CD4-positive, alpha-beta T cell (primary cell): ENCODE data around the gene TMEM120A. TPM values are rescaled to one million over a fixed set of nuclear protein-coding genes. Genes with fewer than 3 reads are reported as not detected.

ENCODE experiments used
- ATAC-seq: fragments of 200-7000 bp; cut with Tn5 transposase; one replicate; pipeline ENCODE4 v1.10.0; 2022; ENCODE audit warnings: mild to moderate bottlenecking; ENCODE audit not compliant: poor library complexity
- CTCF ChIA-PET: fragments of 350-600 bp; sonication (Branson Sonifier 250); formaldehyde crosslinking; loops from one replicate; lab custom pipeline; 2021; ENCODE audit warnings: antibody characterized with exemption, inconsistent platforms; lab: Charles Lee
- POLR2A ChIA-PET: fragments of 350-600 bp; sonication (Branson Sonifier 250); formaldehyde crosslinking; loops from one replicate; lab custom pipeline; 2021; ENCODE audit warnings: antibody characterized with exemption, inconsistent platforms; lab: Charles Lee
- DNase-seq, 14 experiments: peaks; one replicate each; pipeline ENCODE4 v3.0.0-alpha.2; 2013 to 2020; ENCODE audit warnings: mixed read lengths in 2 of 14
- H3K27ac ChIP-seq, 2 donors: one replicate each; pipeline versions ENCODE4 v1.5.1 to v1.7.0; 2013; ENCODE audit warnings: low read length in 2 of 2, low read depth in 1 of 2, mild to moderate bottlenecking in 1 of 2
- H3K27me3 ChIP-seq, 2 experiments: 1 replicate in 1 of 2; 2 replicates in 1 of 2; pipeline versions ENCODE4 v1.6.1 to v1.7.0; 2013; ENCODE audit warnings: low read length in 2 of 2, control low read depth in 1 of 2, mild to moderate bottlenecking in 1 of 2, moderate library complexity in 1 of 2; ENCODE audit not compliant: insufficient read depth in 2 of 2, control insufficient read depth in 1 of 2
- H3K36me3 ChIP-seq: one replicate; pipeline ENCODE4 v1.6.1; 2013; ENCODE audit warnings: low read length, control low read depth; ENCODE audit not compliant: insufficient read depth
- H3K4me1 ChIP-seq: one replicate; pipeline ENCODE4 v1.6.1; 2013; ENCODE audit warnings: low read length, control low read depth; ENCODE audit not compliant: insufficient read depth
- H3K4me3 ChIP-seq: one replicate; pipeline ENCODE4 v1.5.1; 2013; ENCODE audit warnings: mild to moderate bottlenecking, low read length, moderate library complexity
- H3K9me3 ChIP-seq, 2 experiments: 1 replicate in 1 of 2; 2 replicates in 1 of 2; pipeline versions ENCODE4 v1.6.1 to v1.7.0; 2013; ENCODE audit warnings: low read length in 2 of 2, mild to moderate bottlenecking in 2 of 2, control low read depth in 1 of 2, moderate library complexity in 1 of 2; ENCODE audit not compliant: control insufficient read depth in 1 of 2, insufficient read depth in 1 of 2
- H3K27ac Mint-ChIP-seq: one replicate; pipeline ENCODE4 v1.8.0; 2020; ENCODE audit warnings: mixed read lengths
- H3K27me3 Mint-ChIP-seq: one replicate; pipeline ENCODE4 v1.8.0; 2021; ENCODE audit warnings: mixed read lengths
- H3K36me3 Mint-ChIP-seq: one replicate; pipeline ENCODE4 v1.8.0; 2021; ENCODE audit warnings: low read depth, mixed read lengths
- H3K4me1 Mint-ChIP-seq: one replicate; pipeline ENCODE4 v1.8.0; 2021; ENCODE audit warnings: low read depth, mixed read lengths
- H3K4me3 Mint-ChIP-seq: one replicate; pipeline ENCODE4 v1.8.0; 2020; ENCODE audit warnings: mild to moderate bottlenecking, mixed read lengths
- H3K9me3 Mint-ChIP-seq: one replicate; pipeline ENCODE4 v1.8.0; 2020; ENCODE audit warnings: mixed read lengths
- intact Hi-C, 2 experiments: fragments of 100-400 bp; cut with DNase I in 1 of 2; cut with micrococcal nuclease in 1 of 2; formaldehyde crosslinking; loops; one replicate each; pipeline versions ENCODE4 v1.15.1 to v1.9.0; 2023 to 2025; cut with DNase I, micrococcal nuclease
- total RNA-seq, 174 experiments: library from RNA in 2 of 174; stranded (reverse) in 2 of 174; gene quantifications; one replicate each; pipeline ENCODE4 v1.2.3 and lab custom pipeline; 2021 to 2026
- TF ChIP-seq, protein P1 (sequence below): fragments of 200-600 bp; IDR thresholded peaks from one replicate; pipeline ENCODE4 v1.8.0; 2022; ENCODE audit warnings: antibody characterized with exemption, mild to moderate bottlenecking

The TMEM120A gene
- total RNA-seq, 2 experiments from 2014 or later = 10.0 to 10.8 TPM

DNA sequence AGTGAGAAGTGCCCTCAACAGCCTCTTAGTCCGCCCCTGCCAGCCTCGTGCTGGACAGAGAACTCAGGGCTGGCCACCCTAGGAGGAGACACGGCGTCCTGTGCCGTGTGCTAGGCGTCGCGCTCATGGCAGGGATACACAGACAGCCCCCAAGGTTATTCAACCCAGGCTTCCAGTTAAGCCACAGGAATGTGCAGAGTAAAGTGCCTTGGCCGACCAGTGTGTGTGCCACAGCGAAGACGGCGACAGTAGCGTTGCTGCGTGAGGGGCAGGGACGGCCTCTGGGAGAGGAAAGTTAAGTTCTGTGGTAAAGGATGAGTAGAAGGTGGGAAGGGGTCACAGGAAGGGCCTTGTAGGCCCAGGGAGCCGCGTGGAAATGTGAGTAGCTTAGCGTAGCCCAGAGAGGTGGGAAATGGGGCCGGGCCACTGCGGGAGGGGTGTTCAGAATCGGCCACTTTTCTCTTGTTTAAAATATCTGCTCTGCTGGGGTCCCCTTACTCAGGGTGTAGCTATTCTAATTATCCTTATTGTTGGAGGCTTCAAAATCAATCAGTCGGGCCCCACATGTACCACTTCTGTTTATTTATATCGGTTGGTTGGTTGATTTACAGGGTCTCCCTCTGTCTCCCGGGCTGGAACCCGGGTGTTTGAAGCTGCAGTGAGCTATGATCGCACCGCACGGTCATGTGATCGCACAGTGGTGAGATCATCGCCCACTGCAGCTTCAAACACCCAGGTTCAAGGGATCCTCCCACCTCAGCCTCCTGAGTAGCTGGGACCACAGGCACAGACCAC lies 24.5 kb downstream of the TMEM120A start:
- H3K27ac Mint-ChIP-seq = no peak overlapping the region
- POLR2A ChIA-PET = no interaction called here
- no peak overlapping the region for H3K27ac ChIP-seq
- H3K36me3 Mint-ChIP-seq = peaks cover 42% of the 10 kb centered on the region
- no peak overlapping the region for H3K4me3 Mint-ChIP-seq
- ATAC-seq (no peak), DNase-seq (no peak)
- no peaks in the 10 kb centered on the region for H3K4me1 ChIP-seq
- intact Hi-C loops = no loop called here
- CTCF ChIA-PET = no interaction called here
- peaks cover 25% of the 10 kb centered on the region for H3K36me3 ChIP-seq
- TF ChIP-seq, protein P1, sequence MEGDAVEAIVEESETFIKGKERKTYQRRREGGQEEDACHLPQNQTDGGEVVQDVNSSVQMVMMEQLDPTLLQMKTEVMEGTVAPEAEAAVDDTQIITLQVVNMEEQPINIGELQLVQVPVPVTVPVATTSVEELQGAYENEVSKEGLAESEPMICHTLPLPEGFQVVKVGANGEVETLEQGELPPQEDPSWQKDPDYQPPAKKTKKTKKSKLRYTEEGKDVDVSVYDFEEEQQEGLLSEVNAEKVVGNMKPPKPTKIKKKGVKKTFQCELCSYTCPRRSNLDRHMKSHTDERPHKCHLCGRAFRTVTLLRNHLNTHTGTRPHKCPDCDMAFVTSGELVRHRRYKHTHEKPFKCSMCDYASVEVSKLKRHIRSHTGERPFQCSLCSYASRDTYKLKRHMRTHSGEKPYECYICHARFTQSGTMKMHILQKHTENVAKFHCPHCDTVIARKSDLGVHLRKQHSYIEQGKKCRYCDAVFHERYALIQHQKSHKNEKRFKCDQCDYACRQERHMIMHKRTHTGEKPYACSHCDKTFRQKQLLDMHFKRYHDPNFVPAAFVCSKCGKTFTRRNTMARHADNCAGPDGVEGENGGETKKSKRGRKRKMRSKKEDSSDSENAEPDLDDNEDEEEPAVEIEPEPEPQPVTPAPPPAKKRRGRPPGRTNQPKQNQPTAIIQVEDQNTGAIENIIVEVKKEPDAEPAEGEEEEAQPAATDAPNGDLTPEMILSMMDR = no peak
- H3K4me3 ChIP-seq = no peak overlapping the region
- H3K9me3 ChIP-seq = no peaks in the 10 kb centered on the region
- no peaks in the 10 kb centered on the region for H3K9me3 Mint-ChIP-seq
- H3K27me3 Mint-ChIP-seq = no peaks in the 10 kb centered on the region
- no peaks in the 10 kb centered on the region for H3K4me1 Mint-ChIP-seq
- H3K27me3 ChIP-seq = no peaks in the 10 kb centered on the region

DNA sequence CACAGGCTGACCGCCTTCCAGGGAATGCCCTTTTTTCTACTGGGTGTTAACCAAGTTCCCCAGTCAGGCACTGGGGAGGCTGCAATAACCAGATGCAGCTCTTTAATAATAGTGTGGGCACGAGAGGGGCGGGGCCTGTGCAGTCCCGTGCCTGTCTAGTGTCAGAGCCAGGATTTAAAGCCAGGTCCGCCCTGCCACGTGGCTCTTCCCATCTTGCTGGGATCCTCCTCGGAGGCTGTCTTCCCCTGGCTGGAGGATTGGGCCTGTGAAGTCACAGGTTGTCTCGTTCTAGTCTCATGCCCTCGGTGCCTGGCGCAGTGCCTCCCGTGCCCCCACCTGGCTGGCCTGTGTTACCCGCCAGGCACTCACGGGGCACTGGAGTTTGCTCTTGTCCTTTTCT lies 25.2 kb downstream of the TMEM120A start:
- Histone ChIP-seq H3K4me1 (no peaks in the 10 kb centered on the region), H3K36me3 (peaks cover 25% of the 10 kb centered on the region), H3K9me3 (no peaks in the 10 kb centered on the region), H3K27me3 (no peaks in the 10 kb centered on the region), H3K27ac (no peak overlapping the region), H3K4me3 (no peak overlapping the region)
- TF ChIP-seq, protein P1 = no peak
- POLR2A ChIA-PET = no interaction called here
- Mint-ChIP-seq H3K27ac (no peak overlapping the region), H3K27me3 (no peaks in the 10 kb centered on the region), H3K36me3 (peaks cover 39% of the 10 kb centered on the region), H3K4me3 (no peak overlapping the region), H3K9me3 (no peaks in the 10 kb centered on the region), H3K4me1 (no peaks in the 10 kb centered on the region)
- DNase-seq (no peak), ATAC-seq (no peak)
- intact Hi-C loops = no loop called here
- CTCF ChIA-PET = no interaction called here

DNA sequence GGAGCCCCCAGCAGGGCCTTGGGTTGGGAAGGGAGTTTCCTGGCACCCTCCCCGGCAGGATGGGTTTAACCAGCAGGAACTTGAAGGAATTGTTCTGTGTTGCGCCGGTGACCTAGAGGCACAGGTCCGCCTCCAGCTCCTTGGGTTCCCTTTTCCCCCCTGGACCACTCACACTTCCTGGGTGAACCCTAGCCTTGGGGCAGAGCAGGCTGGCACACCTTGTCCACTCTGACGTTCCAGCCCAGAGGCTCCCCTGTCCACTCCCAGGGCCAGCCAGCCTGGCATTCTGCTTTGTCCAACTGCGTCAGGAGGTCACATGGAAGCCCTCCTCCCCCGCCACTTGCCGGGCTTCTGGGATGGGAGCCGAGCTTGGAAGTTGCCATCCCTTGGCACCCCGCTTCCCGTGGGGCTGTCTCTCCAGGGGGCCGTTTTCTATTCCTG lies 25.8 kb downstream of the TMEM120A start:
- Mint-ChIP-seq H3K27me3 (no peaks in the 10 kb centered on the region), H3K27ac (no peak overlapping the region), H3K36me3 (peaks cover 33% of the 10 kb centered on the region), H3K4me1 (no peaks in the 10 kb centered on the region), H3K4me3 (no peak overlapping the region), H3K9me3 (no peaks in the 10 kb centered on the region)
- Histone ChIP-seq H3K36me3 (peaks cover 25% of the 10 kb centered on the region), H3K4me1 (no peaks in the 10 kb centered on the region), H3K4me3 (no peak overlapping the region), H3K27ac (no peak overlapping the region), H3K27me3 (no peaks in the 10 kb centered on the region), H3K9me3 (no peaks in the 10 kb centered on the region)
- TF ChIP-seq, protein P1 = no peak
- no peak for DNase-seq
- ATAC-seq = no peak
- intact Hi-C loops = no loop called here
- POLR2A ChIA-PET = no interaction called here
- CTCF ChIA-PET = no interaction called here
